HG03354 (cell line): ENCODE data around the gene GPRASP1.

Source experiments
- ATAC-seq: cut with Tn5 transposase; IDR thresholded peaks from one replicate; pipeline ENCODE4 v1.9.1; 2021; ENCODE audit warnings: mild to moderate bottlenecking; ENCODE audit not compliant: unreplicated experiment, poor library complexity, severe bottlenecking

GPRASP1 gene

GRCh38 chrX:102696306-102696705 lies 45.0 kb downstream of the GPRASP1 start:
- no peak for ATAC-seq

- no peak for ATAC-seq
These were observed 46.2 kb downstream of the GPRASP1 start for GRCh38 chrX:102697494-102697893.
